ENCODE measurements around the gene SYCE3. TPM values are rescaled to one million over a fixed set of nuclear protein-coding genes. Genes with fewer than 3 reads are reported as not detected.

SYCE3 gene
- polyA plus RNA-seq, 2 donors = 0.32 TPM; not detected in 1

DNA sequence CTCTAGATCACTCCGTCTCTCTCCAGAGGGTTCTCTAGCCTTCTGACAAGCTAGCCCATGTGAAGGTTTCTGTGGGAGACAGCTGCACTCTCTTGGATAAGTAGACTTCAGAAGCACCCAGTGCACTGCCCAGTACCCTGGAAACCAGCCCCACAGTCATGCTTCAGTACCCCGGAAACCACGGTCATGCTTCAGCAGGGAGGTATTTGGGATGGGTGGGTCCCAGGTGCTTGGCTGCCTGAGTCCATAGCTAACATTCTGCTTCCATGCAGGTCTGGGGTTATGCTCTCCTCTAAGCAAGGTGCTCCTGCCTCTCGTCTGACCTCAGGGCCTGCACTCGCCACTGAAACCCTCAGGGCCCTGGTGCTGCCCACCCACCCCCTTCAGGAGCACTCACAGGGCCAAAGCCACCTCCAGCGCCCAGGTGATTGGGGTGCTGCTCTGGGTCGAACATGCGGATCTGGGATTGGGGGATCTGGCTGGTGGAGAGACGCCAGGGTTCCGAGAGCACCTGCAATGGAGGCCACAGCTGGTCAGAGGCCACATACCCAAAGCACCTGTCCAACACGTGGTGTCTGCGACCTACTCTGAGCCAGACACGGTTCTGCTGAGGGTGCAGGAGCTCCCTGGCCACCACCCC, 7.3 kb upstream of the SYCE3 start:
- Histone ChIP-seq H3K4me3 (ENCODE audit: low read depth in 1 of 2, low read length in 2 of 2) (no peak overlapping the region), H3K27me3 (ENCODE audit: control insufficient read depth in 1 of 2, insufficient read depth in 2 of 2, low read length in 2 of 2) (no peaks in the 10 kb centered on the region), H3K27ac (ENCODE audit: low read depth in 2 of 2, low read length in 1 of 2) (no peak overlapping the region), H3K9me3 (ENCODE audit: control insufficient read depth in 2 of 2, insufficient read depth in 1 of 2, low read depth in 1 of 2, low read length in 1 of 2) (no peaks in the 10 kb centered on the region), H3K36me3 (ENCODE audit: control insufficient read depth in 2 of 2, insufficient read depth in 2 of 2, low read length in 1 of 2) (peaks cover 0 to 39% of the 10 kb centered on the region in 2 donors), H3K4me1 (ENCODE audit: control insufficient read depth in 2 of 2, insufficient read depth in 2 of 2, low read length in 1 of 2) (peaks cover 0 to 5% of the 10 kb centered on the region in 2 donors)
- WGBS, 2 donors = 85 to 91% methylated on average over 13 of the region's 13 CpGs

GRCh38 chr22:50569041-50569459, 6.3 kb upstream of the SYCE3 start:
- peaks cover 0 to 5% of the 10 kb centered on the region in 2 donors for H3K4me1 ChIP-seq (ENCODE audit: control insufficient read depth in 2 of 2, insufficient read depth in 2 of 2, low read length in 1 of 2)
- no peak overlapping the region for H3K4me3 ChIP-seq (ENCODE audit: low read depth in 1 of 2, low read length in 2 of 2)
- no peaks in the 10 kb centered on the region for H3K27me3 ChIP-seq (ENCODE audit: control insufficient read depth in 1 of 2, insufficient read depth in 2 of 2, low read length in 2 of 2)
- no peaks in the 10 kb centered on the region for H3K9me3 ChIP-seq (ENCODE audit: control insufficient read depth in 2 of 2, insufficient read depth in 1 of 2, low read depth in 1 of 2, low read length in 1 of 2)
- 55 to 83% methylated on average over 8 of the region's 8 CpGs for WGBS, 2 donors
- H3K36me3 ChIP-seq (ENCODE audit: control insufficient read depth in 2 of 2, insufficient read depth in 2 of 2, low read length in 1 of 2) = peaks cover 0 to 39% of the 10 kb centered on the region in 2 donors
- H3K27ac ChIP-seq (ENCODE audit: low read depth in 2 of 2, low read length in 1 of 2) = peak overlapping the region in 1 of 2 donors; percentile 9

DNA sequence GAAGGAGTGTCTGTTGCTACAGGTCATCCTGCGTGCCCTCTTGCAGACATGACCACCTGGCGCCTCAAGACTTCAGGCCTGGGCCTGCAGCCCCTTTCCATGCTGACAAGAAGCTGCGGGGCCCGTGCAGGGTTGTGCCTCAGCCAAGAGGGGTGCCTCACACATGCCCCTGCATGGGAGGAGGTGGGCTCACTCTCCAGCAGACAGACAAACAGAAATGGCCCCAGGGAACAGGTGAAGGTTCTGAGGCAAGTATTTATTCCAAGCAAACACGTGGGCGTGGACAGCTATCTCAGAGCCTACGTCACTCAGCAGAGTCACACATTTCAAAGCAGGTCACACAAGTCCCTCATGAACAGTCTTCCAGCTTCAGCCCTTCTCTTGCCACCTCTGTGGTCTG, 5.9 kb upstream of the SYCE3 start:
- H3K27ac ChIP-seq (ENCODE audit: low read depth in 2 of 2, low read length in 1 of 2) = peak overlapping the region in 1 of 2 donors; percentile 9
- 71 to 73% methylated on average over 7 of the region's 7 CpGs for WGBS, 2 donors
- H3K36me3 ChIP-seq (ENCODE audit: control insufficient read depth in 2 of 2, insufficient read depth in 2 of 2, low read length in 1 of 2) = peaks cover 0 to 34% of the 10 kb centered on the region in 2 donors

DNA sequence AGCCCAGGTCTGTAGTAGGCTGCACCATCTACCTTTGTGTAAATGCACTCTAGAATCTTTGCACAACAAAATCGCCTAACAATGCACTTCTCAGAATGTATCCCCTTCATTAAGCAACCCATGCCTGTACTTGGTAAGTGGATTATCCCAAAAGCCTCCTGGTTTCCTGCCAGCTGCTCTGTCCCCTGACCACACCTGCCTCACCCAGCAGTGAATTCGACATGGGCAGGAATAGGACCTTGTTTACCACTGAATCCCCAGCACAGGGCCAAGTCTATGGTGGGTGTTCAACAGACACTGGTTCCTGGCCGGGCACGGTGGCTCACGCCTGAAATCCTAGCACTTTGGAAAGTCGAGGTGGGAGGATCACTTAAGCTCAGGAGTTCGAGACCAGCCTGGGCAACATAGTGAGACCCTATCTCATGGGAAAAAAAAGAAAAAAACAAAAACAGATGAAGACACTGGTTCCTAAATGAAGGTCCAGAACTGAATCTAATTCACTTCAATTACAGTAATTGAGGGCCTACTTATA, 5.1 kb upstream of the SYCE3 start:
- H3K36me3 ChIP-seq (ENCODE audit: control insufficient read depth in 2 of 2, insufficient read depth in 2 of 2, low read length in 1 of 2) = peaks cover 0 to 27% of the 10 kb centered on the region in 2 donors
- no peak overlapping the region for H3K4me3 ChIP-seq (ENCODE audit: low read depth in 1 of 2, low read length in 2 of 2)
- H3K4me1 ChIP-seq (ENCODE audit: control insufficient read depth in 2 of 2, insufficient read depth in 2 of 2, low read length in 1 of 2) = peaks cover 3 to 5% of the 10 kb centered on the region in 2 donors
- 83 to 88% methylated on average over 7 of the region's 7 CpGs for WGBS, 2 donors
- H3K27me3 ChIP-seq (ENCODE audit: control insufficient read depth in 1 of 2, insufficient read depth in 2 of 2, low read length in 2 of 2) = no peaks in the 10 kb centered on the region
- H3K9me3 ChIP-seq (ENCODE audit: control insufficient read depth in 2 of 2, insufficient read depth in 1 of 2, low read depth in 1 of 2, low read length in 1 of 2) = no peaks in the 10 kb centered on the region
- H3K27ac ChIP-seq (ENCODE audit: low read depth in 2 of 2, low read length in 1 of 2) = peak overlapping the region in 1 of 2 donors; percentile 32

More for the DNA sequence above, 5.9 kb upstream of the SYCE3 start:
- peaks cover under 1 to 5% of the 10 kb centered on the region in 2 donors for H3K4me1 ChIP-seq (ENCODE audit: control insufficient read depth in 2 of 2, insufficient read depth in 2 of 2, low read length in 1 of 2)
- H3K4me3 ChIP-seq (ENCODE audit: low read depth in 1 of 2, low read length in 2 of 2) = no peak overlapping the region
- no peaks in the 10 kb centered on the region for H3K9me3 ChIP-seq (ENCODE audit: control insufficient read depth in 2 of 2, insufficient read depth in 1 of 2, low read depth in 1 of 2, low read length in 1 of 2)
- no peaks in the 10 kb centered on the region for H3K27me3 ChIP-seq (ENCODE audit: control insufficient read depth in 1 of 2, insufficient read depth in 2 of 2, low read length in 2 of 2)

GRCh38 chr22:50564289-50564688, 1.6 kb upstream of the SYCE3 start:
- WGBS, 2 donors = 88 to 92% methylated on average over 11 of the region's 11 CpGs
- peaks cover 2 to 3% of the 10 kb centered on the region in 2 donors for H3K4me1 ChIP-seq (ENCODE audit: control insufficient read depth in 2 of 2, insufficient read depth in 2 of 2, low read length in 1 of 2)
- no peaks in the 10 kb centered on the region for H3K27me3 ChIP-seq (ENCODE audit: control insufficient read depth in 1 of 2, insufficient read depth in 2 of 2, low read length in 2 of 2)
- peaks cover 0 to 3% of the 10 kb centered on the region in 2 donors for H3K36me3 ChIP-seq (ENCODE audit: control insufficient read depth in 2 of 2, insufficient read depth in 2 of 2, low read length in 1 of 2)
- H3K9me3 ChIP-seq (ENCODE audit: control insufficient read depth in 2 of 2, insufficient read depth in 1 of 2, low read depth in 1 of 2, low read length in 1 of 2) = no peaks in the 10 kb centered on the region
- no peak overlapping the region for H3K27ac ChIP-seq (ENCODE audit: low read depth in 2 of 2, low read length in 1 of 2)
- H3K4me3 ChIP-seq (ENCODE audit: low read depth in 1 of 2, low read length in 2 of 2) = no peak overlapping the region

- WGBS, 2 donors = 13 to 18% methylated on average over 17 of the region's 17 CpGs
- H3K27ac ChIP-seq (ENCODE audit: low read depth in 2 of 2, low read length in 1 of 2) = peak overlapping the region; percentile 65 to 85
- no peaks in the 10 kb centered on the region for H3K9me3 ChIP-seq (ENCODE audit: control insufficient read depth in 2 of 2, insufficient read depth in 1 of 2, low read depth in 1 of 2, low read length in 1 of 2)
- peaks cover 1 to 3% of the 10 kb centered on the region in 2 donors for H3K4me1 ChIP-seq (ENCODE audit: control insufficient read depth in 2 of 2, insufficient read depth in 2 of 2, low read length in 1 of 2)
- H3K27me3 ChIP-seq (ENCODE audit: control insufficient read depth in 1 of 2, insufficient read depth in 2 of 2, low read length in 2 of 2) = no peaks in the 10 kb centered on the region
- no peaks in the 10 kb centered on the region for H3K36me3 ChIP-seq (ENCODE audit: control insufficient read depth in 2 of 2, insufficient read depth in 2 of 2, low read length in 1 of 2)
- H3K4me3 ChIP-seq (ENCODE audit: low read depth in 1 of 2, low read length in 2 of 2) = peak overlapping the region; percentile 55 to 63
Observed at GRCh38 chr22:50563413-50564160, 868 bp upstream of the SYCE3 start.

GRCh38 chr22:50561401-50562358, 1.0 kb downstream of the SYCE3 start:
- WGBS, 2 donors = 76% methylated on average over 26 to 30 of the region's 34 CpGs

DNA sequence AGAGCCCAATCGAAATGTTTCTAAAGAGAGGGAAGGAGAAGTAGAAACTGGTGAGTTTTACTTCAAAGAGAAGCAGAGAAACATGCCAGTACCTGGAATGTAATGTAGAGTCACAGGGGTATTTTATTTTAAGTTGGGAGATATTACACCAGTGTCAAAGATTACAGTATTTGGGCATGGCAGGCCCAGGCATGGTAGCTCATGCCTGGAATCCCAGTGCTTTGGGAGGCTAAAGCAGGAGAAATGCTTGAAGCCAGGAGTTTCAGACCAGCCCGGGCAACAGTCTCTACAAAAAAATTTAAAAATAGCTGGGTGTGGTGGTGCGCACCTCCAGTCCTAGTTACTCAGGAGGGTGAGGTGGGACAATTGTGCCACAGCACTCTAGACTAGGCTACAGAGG, 2.7 kb downstream of the SYCE3 start:
- WGBS, 2 donors = 50 to 59% methylated on average over 3 of the region's 3 CpGs
- Histone ChIP-seq H3K27me3 (ENCODE audit: control insufficient read depth in 1 of 2, insufficient read depth in 2 of 2, low read length in 2 of 2) (no peaks in the 10 kb centered on the region), H3K36me3 (ENCODE audit: control insufficient read depth in 2 of 2, insufficient read depth in 2 of 2, low read length in 1 of 2) (no peaks in the 10 kb centered on the region), H3K4me3 (ENCODE audit: low read depth in 1 of 2, low read length in 2 of 2) (no peak overlapping the region), H3K27ac (ENCODE audit: low read depth in 2 of 2, low read length in 1 of 2) (no peak overlapping the region), H3K4me1 (ENCODE audit: control insufficient read depth in 2 of 2, insufficient read depth in 2 of 2, low read length in 1 of 2) (peaks cover 0 to 3% of the 10 kb centered on the region in 2 donors), H3K9me3 (ENCODE audit: control insufficient read depth in 2 of 2, insufficient read depth in 1 of 2, low read depth in 1 of 2, low read length in 1 of 2) (no peaks in the 10 kb centered on the region)

More at GRCh38 chr22:50561401-50562358, 1.0 kb downstream of the SYCE3 start:
- Histone ChIP-seq H3K9me3 (ENCODE audit: control insufficient read depth in 2 of 2, insufficient read depth in 1 of 2, low read depth in 1 of 2, low read length in 1 of 2) (no peaks in the 10 kb centered on the region), H3K4me1 (ENCODE audit: control insufficient read depth in 2 of 2, insufficient read depth in 2 of 2, low read length in 1 of 2) (peaks cover 0 to 3% of the 10 kb centered on the region in 2 donors), H3K4me3 (ENCODE audit: low read depth in 1 of 2, low read length in 2 of 2) (no peak overlapping the region), H3K27ac (ENCODE audit: low read depth in 2 of 2, low read length in 1 of 2) (peak overlapping the region; percentile 0 to 53), H3K27me3 (ENCODE audit: control insufficient read depth in 1 of 2, insufficient read depth in 2 of 2, low read length in 2 of 2) (no peaks in the 10 kb centered on the region), H3K36me3 (ENCODE audit: control insufficient read depth in 2 of 2, insufficient read depth in 2 of 2, low read length in 1 of 2) (no peaks in the 10 kb centered on the region)

DNA sequence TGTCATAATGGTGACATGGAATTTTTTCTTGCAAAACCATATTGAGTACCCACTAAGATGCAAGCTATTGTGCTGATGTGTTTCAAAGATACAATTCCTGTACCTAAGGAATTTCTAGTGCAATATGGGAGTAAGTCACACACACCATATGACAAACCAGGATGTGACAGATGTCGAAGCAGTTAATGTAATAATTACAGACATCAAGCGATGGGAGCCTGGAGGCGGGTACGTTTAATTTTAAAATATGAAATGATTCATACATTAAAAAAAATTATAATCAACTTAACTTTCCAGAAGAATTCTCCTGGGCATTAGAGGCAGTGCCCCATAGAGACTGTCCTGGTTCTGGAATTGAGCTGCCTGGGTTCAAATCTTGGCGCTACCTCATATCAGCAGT, 6.0 kb downstream of the SYCE3 start:
- no peaks in the 10 kb centered on the region for H3K27me3 ChIP-seq (ENCODE audit: control insufficient read depth in 1 of 2, insufficient read depth in 2 of 2, low read length in 2 of 2)
- no peaks in the 10 kb centered on the region for H3K9me3 ChIP-seq (ENCODE audit: control insufficient read depth in 2 of 2, insufficient read depth in 1 of 2, low read depth in 1 of 2, low read length in 1 of 2)
- no peak overlapping the region for H3K27ac ChIP-seq (ENCODE audit: low read depth in 2 of 2, low read length in 1 of 2)
- WGBS, 2 donors = 84 to 89% methylated on average over 5 of the region's 5 CpGs
- H3K36me3 ChIP-seq (ENCODE audit: control insufficient read depth in 2 of 2, insufficient read depth in 2 of 2, low read length in 1 of 2) = no peaks in the 10 kb centered on the region
- H3K4me3 ChIP-seq (ENCODE audit: low read depth in 1 of 2, low read length in 2 of 2) = no peak overlapping the region
- no peaks in the 10 kb centered on the region for H3K4me1 ChIP-seq (ENCODE audit: control insufficient read depth in 2 of 2, insufficient read depth in 2 of 2, low read length in 1 of 2)

All from esophagus (tissue), 2 donors.